ENCODE data around the gene RAP1A.

Gene RAP1A

DNA sequence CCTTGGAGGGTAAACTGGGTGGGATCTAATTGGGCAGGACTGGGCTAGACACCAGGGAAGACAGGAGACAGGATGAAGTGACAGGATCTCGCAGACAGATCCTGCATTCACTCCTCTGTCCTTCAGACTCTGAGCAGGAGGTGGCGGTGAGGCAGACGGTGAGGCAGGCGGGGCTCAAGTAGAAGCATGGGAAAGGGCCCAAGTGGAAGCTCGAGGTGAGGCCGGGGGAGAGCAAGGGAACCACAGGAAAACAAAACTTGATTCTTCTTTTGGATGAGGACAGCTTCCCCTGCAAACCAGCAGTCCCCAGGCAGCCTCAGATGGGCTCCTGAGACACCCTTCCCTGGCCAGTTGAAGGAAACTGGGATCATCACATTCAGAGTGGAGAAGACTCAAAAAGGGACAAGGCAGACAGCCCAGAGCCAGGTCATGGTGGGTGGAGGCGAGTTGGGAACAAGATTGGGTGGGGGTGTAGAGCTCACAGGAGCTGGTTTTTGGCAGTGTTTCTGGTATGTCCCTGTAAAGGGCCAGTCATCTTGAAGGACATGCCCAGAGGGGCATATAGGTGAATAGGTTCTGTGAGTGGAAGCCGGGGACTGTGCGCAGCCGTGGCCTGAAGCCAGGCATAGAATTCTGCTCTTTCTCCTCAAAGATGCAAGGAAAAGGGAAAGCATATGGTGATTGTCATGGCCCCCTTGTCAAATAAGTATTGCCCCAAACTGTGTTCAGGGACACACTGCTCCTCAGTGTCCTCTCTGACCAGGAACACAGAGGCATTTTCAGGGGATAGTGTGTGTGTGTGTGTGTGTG, 101.6 kb downstream of the RAP1A start:
- no peak for DNase-seq

DNA sequence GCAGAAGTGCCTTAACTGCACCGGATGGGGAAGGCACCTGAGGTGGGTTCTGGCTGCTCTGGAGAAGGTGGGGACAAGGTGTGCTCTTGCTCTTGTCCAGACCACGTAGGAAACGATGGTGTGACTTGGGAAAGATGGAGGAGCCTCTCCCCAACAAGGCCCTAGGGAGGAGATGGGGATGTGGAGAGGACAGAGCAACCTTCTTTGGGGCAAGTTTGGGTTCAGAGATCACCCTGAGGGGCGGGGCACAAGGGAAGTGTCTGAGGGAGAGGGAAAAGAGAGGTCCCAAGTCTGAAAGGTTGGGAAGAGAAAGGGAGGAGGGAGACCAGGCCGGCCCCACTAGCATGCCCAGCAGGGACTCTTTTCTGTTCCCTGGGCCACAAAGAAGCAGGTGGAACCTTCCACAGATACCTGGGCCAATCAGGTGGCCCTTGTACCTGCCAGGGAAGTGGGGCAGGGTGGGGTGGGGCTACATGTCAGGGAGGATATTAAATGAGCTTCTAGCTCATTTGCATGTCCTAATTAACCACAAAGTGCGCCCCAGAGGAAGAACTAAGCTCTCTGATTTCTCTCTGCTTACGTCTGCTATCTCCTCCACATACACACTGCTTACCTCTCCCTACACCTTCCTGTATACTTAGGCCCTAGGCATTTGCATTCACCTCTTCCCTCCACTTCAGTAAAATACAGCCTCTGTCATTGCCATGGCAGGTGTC, 103.7 kb downstream of the RAP1A start:
- no peak for DNase-seq

DNA sequence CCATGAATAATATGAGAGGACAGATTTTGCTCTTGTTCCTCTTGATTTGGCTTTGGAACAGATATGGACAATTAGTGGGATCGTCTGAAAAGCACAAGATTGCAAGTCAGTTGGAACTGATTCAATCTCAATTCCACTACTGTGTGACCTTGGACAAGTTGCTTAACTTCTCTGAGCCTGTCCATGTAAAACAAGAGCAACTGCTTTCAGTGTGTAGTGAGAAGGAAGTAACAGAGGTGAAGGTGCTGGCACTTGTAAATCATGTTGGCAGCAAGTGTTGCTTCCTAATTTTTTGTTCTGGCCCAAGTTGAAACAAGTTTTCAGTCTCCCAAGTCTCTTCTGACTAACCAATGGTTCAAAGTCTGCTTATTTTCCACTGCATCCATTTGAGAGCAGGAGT, 104.3 kb downstream of the RAP1A start:
- DNase-seq: no peak

DNA sequence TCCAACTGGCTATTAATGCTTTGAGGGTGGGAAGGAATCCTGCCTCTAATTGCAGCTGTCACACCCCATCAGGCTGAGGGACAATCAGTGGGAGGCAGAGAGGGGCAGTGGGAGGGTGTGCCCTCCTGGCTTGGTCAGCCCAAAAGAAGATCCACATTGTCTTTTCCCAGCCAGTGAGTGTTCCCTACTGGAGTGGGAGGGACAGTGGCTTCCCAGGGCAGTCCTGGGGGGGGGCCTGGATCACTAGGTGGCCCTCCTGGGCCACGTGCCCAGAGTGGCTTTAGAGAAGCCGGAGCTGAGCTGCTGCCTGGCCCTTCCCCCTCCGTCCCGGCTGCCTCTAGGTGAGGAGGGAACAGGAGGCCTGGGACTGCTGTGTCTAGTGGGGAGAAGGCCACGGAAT, 105.6 kb downstream of the RAP1A start:
- no peak for DNase-seq

DNA sequence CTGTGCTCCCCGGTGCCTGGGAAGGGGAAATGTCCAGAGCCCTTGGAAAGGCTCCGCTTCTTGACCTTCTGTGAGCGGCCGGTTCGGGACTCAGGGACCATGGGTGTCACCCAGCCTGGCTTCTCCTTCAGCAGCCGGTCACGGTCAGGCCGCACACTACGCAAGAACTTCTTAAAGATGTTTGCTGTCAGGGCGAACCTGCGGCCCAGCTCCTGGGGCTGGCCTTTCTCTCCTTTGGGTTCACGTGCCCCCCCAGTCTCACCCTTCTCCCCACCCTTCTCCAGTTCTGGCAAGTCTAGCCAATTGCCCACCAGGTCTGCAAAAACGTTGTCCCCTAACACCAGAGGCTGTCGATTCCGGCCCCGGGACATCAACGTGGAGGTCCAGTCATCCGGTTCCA, 107.5 kb downstream of the RAP1A start:
- DNase-seq: no peak

DNA sequence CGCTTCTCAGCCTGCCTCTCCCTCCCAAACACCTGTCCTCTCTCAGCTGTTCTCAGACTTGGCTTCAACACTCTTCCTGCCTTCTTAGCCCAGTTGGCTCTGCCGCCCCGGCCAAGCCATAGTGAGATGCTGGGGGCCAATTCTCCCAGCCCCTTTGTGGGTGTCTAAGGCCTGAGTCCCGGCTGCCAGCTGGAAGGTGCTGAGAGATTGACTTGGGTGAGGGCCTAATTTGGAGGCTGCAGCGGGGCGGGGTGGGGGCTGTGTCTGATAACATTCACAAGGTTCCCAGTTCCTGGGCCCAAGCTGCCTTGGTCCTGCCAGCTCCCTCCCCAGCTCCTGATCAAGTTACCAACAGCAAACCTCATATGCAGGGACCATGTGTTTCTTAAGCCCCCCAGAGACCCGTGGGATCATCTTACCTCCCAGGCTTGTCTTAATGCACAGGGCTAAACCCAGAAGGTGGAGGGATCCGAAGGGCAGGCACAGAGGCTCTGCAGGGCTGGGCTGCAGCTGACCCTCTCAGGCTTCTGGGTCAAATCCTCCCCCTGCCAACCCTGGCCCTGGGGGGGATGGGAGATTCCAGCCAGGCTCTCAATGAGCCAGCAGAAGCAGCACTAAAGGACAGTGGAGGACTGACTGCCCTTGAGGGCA, 109.8 kb downstream of the RAP1A start:
- no peak for DNase-seq

DNA sequence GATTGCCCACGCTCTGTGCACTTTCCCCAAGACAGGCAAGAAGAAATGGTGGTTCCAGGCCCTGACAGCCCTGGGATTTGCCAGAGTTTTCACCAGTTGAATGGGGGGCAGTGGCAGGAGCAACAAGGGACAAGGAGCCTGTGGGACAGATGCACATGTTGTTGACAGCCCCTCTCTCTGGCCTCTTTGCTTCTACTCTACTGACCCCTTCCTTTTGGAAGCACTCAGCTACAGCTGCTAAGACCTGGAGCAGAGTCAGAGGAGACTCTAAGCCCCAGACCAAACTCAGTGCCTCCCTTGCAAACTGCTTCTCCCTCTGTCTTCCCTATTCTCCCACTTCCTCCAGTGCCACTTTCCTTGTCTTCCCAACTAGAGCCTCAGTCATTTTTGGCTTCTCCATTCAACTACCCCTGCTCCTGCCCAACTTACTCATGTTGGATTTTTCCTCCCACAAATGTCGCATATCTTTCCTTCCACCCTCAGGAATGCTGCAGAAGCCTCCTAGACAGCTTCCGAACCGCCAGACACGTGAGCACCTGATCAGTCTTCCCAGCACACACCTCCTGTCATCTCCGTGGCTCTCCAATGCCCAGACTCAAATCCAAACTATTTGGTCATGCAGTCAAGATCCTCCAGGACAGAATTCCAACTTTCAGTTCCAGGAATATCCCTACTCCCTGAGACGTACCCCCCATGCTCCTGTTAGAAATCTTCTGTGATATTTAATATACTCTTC, 110.5 kb downstream of the RAP1A start:
- DNase-seq: no peak

DNA sequence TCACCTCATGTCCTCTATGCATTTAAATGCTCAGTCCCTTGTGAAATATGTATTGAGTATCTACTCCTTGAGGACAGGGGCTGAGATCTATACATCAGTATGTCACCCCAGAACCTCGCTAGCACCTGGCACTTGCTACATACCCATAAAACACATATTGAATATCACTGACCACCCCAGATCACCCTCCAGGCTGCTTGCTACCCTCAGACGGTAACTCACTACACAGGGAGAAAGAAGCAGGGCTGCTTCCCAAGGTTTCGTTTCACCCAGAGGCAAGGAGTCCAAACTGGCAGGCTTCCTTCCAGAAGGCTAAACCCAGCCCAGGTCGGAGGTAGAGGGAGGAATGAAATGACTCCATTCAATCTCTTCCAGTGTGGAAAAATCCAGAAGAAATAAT, 111.1 kb downstream of the RAP1A start:
- no peak for DNase-seq

DNA sequence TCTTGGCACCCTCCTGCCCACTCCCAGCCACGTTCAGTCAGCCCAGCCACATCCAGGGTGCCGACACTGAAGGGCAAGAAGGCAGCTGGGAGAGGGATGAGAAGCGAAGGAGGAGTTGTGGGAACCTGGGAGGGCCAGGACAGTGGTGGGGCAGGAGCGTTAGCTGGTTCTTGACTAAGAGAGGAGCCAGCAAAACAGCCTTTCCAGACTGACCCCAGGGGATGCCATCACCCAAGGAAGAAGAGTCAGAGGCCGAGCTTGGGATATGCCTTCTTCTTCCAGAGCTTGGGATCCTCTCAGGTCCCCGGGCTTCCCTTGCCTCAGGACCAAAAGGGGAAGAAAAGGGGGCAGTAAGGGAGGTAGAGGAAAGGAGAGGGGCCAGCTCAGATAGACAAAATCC, 112.4 kb downstream of the RAP1A start:
- no peak for DNase-seq

DNA sequence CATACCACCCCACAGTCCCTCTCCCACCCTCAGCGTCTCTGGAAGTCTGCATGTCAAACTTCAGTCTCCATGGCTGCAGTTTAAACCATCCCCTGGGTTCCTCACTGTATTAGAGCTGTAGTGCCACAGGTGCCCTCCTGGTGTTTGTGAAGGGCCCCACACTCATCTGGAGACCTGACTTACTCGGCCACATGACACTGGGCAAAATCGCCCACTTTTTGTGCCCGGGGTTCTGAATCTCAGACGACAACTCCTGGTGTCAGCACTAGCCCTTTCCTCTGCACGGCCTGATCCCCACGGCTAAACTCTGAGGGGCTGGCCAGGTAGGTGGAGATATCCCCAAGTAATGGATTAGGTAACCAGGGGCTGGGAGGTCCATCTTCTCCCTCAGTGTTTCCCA, 113.1 kb downstream of the RAP1A start:
- no peak for DNase-seq

DNA sequence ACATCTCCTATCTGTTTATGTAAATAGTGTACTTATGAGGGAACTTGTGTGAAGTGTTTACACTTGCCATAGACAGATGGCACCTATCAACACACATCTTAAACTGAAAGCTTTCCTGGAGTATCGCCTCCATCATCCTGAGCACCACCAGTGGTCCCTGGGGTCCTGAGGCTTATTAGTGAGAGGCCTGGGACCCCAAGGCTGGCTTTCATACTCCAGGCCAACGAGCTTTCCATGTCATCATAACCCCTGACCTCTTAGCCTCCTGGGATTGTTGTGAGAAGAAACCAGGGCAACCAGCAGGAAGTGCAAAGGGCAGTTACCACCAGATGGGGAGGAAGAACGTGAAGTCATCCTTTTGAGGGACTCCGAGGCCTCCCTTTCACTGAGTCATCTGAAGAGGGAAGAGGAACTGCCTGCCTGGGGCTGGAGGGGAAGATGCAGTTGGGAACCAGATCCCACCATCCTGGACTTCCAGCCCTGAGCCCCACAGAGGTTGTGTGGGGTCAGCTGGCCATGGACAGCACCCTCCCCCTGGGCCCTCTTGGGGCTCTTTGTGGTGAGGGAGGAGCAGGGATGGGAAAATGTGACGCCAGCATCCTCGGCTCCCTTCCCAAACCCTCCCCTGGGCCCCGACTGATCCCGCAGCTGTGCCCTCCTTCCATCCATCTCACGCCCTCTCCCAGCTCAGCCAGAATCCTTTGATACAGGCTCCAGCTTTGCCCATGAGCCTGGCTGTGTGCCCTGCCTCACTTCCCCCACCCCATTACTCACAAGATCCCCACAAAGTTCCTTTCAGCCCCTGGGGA, 113.8 kb downstream of the RAP1A start:
- DNase-seq: peak; percentile 99

DNA sequence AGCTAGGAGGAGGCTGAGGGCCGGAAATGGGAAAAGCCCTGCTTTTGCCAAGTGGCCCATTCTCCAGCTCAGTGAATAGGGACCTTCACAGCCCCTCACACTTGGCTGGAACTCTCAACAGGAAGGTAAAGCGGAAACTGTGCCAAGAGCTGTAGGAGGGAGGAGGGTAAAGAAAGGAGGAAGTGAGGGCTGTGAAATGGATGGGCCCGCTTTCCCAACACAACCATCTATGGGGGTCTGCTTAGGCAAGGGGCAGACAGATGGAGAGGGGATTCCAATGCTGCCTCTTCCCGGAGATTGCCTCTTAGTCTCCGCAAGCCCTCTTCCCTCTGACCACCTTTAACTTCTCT, 114.4 kb downstream of the RAP1A start:
- DNase-seq: no peak

DNA sequence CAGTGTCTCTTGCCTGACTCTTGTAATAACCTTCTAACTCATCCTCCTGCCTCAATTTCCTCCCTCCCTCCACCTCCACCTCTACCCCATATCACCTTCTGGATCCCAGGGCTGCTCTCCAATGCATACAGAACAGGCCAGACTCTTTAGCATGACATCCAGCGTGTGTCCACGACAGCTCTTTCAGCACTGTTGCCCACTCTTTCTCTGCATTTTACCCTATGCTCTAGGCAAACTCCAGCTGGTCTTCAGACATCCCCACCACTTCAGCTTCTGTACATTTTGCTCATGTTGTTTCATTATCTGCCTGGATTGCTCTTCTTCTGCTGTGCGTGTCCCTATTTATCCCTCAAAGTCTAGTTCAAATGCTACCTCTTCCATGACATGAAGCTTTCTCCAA, 114.8 kb downstream of the RAP1A start:
- no peak for DNase-seq

DNA sequence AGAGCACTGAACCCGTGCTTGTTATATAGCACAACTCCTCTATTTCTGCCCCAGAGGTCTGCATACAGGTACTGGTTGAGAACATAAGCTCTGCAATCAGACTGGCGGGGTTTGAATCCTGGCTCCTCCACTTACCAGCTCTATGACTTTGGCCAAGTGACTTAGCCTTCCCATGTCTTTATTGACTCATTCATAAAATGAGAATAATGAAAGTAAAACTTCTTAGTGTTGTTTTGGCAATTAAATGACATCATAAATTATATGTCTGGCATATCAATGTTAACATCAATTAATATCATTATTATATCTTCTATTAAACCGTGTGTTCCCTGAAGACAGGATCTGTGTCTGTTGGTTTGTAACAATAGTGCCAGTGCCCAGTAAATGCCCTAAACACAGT, 115.3 kb downstream of the RAP1A start:
- DNase-seq: no peak

DNA sequence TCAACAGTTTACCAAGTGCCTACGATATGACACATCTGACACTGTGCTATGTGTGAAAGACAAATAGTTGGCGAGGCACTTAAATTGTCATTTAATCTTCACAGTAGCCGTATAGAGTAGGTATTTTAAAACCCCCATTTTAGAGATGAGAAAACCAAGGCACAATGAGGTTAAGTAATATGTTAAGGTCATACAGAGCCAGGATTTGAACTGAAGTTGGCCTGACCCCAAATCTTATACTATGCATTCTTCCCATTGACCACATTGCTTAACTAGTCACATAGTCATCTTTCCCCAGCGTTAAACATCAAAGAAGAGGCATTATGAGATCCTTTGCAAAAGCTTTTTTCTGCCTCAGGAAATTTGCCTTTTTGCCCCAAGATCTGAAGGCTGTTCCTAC, 115.7 kb downstream of the RAP1A start:
- no peak for DNase-seq

DNA sequence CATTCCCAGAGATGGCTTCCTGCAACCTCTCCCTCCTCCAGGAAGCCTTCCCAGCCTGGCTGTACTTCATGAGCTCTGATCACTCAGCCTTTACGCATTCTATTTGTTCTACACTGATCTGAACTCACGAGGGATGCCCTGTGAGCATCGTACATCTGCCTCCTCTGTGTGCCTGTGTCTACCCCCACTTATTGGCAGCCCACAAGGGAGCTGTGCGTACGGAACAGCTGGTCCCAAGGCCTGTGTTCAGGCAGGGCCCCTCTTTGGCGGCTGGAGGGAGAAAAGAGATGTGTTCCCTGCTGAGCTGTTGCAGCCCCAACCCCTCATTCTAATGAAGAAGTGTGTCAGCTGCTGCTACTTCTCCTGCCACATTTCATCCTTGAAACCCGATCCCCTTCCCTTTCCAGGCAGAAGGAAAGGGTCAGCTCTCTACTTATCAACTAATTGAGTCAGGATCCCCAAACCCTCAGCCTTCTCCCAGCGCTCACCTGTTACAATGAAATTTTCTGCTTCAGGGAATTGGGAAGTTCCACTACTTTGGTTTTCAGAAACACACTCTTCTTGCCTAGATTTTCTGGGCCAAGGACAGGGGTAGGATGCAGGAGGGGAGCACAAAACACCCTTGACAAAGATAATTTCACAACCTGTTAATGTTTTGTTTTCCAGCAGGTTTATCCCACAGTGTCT, 116.4 kb downstream of the RAP1A start:
- DNase-seq: no peak

DNA sequence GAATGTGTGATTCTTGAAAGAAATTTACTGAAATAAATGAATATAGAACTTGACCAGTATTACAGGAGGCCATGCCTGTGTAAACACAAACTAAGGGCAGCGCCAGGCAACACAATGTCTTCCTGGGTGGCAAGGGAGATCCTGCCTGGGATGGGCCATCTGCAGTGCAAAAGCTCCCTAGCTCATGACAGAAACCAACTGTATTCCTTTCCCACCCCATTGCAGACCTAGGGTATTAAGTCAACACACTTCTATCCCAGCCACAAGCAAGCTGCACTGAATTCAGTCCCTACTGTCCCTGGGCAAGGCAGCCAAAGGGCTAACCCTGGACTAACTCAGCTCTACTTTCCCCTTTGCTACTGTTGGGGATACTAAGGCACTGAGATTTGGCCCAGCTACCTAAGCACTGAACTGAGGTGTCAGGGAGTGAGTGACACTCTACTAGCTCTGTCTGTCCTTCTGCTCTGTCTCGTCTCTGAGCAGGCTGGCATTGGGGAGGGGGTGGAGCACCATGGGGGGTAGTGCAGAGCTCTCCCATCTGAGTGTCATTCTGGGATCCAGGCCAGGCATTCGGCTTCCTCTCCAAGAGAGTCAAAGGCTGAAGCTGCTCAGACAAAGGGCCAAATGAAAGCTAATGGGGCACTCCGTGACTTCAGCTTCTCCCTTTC, 117.1 kb downstream of the RAP1A start:
- no peak for DNase-seq

DNA sequence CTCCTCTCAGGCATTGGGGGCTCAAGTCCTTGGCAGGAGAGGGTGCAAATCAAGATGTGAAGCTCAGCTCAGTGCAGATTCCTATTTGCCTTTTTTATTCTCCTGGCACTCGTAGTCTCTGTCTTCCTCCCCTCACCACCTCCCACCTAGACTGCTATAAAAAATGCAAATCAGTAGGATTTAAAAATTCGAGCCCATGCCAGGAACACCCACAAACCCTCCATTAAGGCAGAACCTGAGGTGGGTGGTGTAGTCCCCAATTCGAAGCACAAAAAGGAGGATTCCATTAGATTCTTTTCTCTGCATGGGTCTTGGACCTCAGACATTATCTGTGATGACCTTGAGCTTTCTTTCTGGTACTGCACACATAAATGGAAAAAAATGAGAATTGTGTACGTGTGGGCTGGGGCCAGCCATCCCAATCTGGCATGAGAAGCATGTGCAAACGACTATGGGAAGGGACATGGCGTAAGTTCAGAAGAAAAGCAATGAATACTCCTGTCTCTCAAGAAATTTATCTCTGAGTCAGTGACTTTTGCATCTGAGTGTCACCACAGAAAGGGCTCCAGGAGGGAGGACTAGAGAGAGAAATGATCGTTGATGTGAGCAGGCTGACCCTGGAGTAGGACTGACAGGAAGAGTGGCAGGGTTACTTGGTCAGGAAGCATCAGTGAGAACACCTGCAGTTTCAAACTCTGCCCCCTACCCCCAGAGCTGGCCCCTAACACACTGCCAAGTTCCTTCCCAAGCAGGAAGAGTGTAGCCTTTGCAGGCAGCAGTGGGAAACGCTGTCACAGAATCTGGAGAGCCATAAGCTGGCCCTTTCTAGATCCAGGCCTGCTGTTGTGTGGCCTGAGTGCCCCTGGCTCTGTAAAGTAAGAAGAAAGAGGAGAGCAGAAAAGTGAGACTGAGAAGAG, 117.9 kb downstream of the RAP1A start:
- DNase-seq: no peak

DNA sequence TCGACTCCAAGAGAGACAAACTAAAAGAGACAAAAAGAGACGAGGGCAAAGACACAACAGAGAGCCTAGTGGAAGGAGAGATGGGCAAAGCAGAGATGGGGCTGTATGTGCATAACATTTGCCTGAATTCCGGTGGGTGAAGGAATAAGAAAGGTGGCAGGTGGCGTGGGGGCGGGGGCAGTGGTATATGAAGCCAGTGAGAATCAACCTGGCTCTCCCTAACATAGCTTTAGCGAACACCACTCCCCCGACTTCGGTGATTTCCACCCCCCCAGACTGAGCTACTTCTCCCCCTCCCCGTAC, 118.5 kb downstream of the RAP1A start:
- DNase-seq: no peak

DNA sequence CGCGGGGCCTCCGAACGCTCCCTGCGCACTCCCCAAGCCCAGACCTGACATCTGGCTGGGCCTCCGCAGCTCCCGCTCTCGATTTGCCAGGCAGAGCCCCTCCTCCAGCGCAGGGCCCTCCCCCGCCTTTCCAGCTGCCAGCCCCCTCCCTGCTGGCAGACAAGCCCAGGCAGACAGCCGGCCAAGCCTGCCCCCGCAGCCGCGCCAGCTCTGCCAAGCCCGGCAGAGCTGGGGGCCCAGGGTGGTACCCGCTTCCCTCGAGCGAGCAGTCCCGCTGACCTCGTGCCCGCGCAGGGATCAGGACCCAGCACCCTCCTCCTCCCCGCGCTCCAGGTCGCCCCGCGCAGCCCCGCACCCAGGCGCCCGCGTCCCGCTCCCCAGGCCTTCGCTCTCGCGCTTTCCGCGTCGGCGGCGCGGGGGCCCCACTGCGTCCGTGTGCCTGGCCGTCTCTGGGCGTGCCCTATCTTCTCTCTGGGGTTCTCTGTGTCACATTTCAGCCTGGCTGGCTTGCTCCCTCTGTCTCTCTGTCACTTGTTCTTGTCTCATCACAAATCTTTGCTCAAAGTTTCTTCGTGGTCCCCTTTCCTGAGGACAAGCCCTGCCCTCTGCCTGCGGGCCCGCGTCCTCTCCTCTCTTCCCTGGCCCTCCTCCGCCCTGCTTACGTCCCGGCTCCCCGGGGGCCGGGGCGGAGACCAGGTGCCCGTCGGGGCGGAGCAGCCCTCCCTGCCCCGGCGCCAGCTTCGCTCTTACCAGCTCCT, 119.0 kb downstream of the RAP1A start:
- DNase-seq: peak; percentile 54
